H9 (cell line): ENCODE data around the gene STKLD1. TPM values are rescaled to one million over a fixed set of nuclear protein-coding genes. Genes with fewer than 3 reads are reported as not detected.

ENCODE experiments used
- DNase-seq: peaks from one replicate; pipeline ENCODE4 v3.0.0-alpha.2; 2017
- H2AFZ ChIP-seq: one replicate; pipeline ENCODE4 v1.6.1; 2013; ENCODE audit warnings: mild to moderate bottlenecking, low read length, control low read depth, moderate library complexity
- H2AK5ac ChIP-seq: 2 replicates; pipeline ENCODE4 v1.6.1; 2013; ENCODE audit warnings: low read length, control low read depth, mixed read lengths; ENCODE audit not compliant: insufficient read length
- H2BK120ac ChIP-seq: one replicate; pipeline ENCODE4 v1.6.1; 2013; ENCODE audit warnings: low read depth, mild to moderate bottlenecking, low read length, control low read depth, inconsistent platforms; ENCODE audit not compliant: poor library complexity, severe bottlenecking
- H2BK12ac ChIP-seq: 2 replicates; pipeline ENCODE4 v1.6.1; 2013; ENCODE audit warnings: low read length, control low read depth, mixed read lengths, low read depth; ENCODE audit not compliant: insufficient read length
- H2BK15ac ChIP-seq: 2 replicates; pipeline ENCODE4 v1.6.1; 2013; ENCODE audit warnings: low read depth, low read length, control low read depth
- H2BK20ac ChIP-seq: one replicate; pipeline ENCODE4 v1.6.1; 2013; ENCODE audit warnings: low read depth, mild to moderate bottlenecking, low read length, control low read depth, inconsistent platforms; ENCODE audit not compliant: poor library complexity, severe bottlenecking
- H2BK5ac ChIP-seq: 2 replicates; pipeline ENCODE4 v1.6.1; 2013; ENCODE audit warnings: low read length, control low read depth, mixed read lengths; ENCODE audit not compliant: insufficient read length
- H3K14ac ChIP-seq: 2 replicates; pipeline ENCODE4 v1.6.1; 2013; ENCODE audit warnings: low read length, control low read depth; ENCODE audit not compliant: insufficient read depth
- H3K18ac ChIP-seq: 2 replicates; pipeline ENCODE4 v1.6.1; 2013; ENCODE audit warnings: low read depth, mild to moderate bottlenecking, mixed read lengths, low read length, control low read depth; ENCODE audit not compliant: insufficient read length
- H3K23ac ChIP-seq: 2 replicates; pipeline ENCODE4 v1.6.1; 2013; ENCODE audit warnings: low read length, control low read depth, mixed read lengths, low read depth; ENCODE audit not compliant: insufficient read length
- H3K23me2 ChIP-seq: 2 replicates; pipeline ENCODE4 v1.6.1; 2013; ENCODE audit warnings: low read depth, mild to moderate bottlenecking, mixed read lengths, low read length, control low read depth; ENCODE audit not compliant: insufficient read length, poor library complexity, severe bottlenecking
- H3K27ac ChIP-seq: 2 replicates; pipeline ENCODE4 v1.5.1; 2013; ENCODE audit warnings: low read length, control low read depth, mixed read lengths, low read depth; ENCODE audit not compliant: insufficient read length
- H3K27me3 ChIP-seq: 2 replicates; pipeline ENCODE4 v1.6.1; 2013; ENCODE audit warnings: low read length, control low read depth, inconsistent platforms; ENCODE audit not compliant: insufficient read depth
- H3K4ac ChIP-seq: 2 replicates; pipeline ENCODE4 v1.6.1; 2013; ENCODE audit warnings: low read depth, mild to moderate bottlenecking, control low read depth, inconsistent platforms, low read length, moderate library complexity
- H3K4me1 ChIP-seq: 2 replicates; pipeline ENCODE4 v1.6.1; 2013; ENCODE audit warnings: low read length, control low read depth, inconsistent platforms; ENCODE audit not compliant: insufficient read depth
- H3K4me2 ChIP-seq: 2 replicates; pipeline ENCODE4 v1.6.1; 2013; ENCODE audit warnings: low read length, control low read depth, mixed read lengths; ENCODE audit not compliant: insufficient read length, insufficient read depth
- H3K56ac ChIP-seq: 2 replicates; pipeline ENCODE4 v1.6.1; 2013; ENCODE audit warnings: low read depth, mild to moderate bottlenecking, mixed read lengths, low read length, control low read depth; ENCODE audit not compliant: insufficient read length
- H3K79me1 ChIP-seq: 2 replicates; pipeline ENCODE4 v1.6.1; 2013; ENCODE audit warnings: low read depth, mild to moderate bottlenecking, moderate library complexity, low read length, control low read depth, inconsistent platforms; ENCODE audit not compliant: insufficient read depth, poor library complexity, severe bottlenecking
- H3K79me2 ChIP-seq: 2 replicates; pipeline ENCODE4 v1.6.1; 2013; ENCODE audit warnings: low read length, control low read depth, inconsistent platforms; ENCODE audit not compliant: insufficient read depth
- H3K9ac ChIP-seq: 2 replicates; pipeline ENCODE4 v1.6.1; 2013; ENCODE audit warnings: low read length, control low read depth, mixed read lengths; ENCODE audit not compliant: insufficient read length; ENCODE audit errors: extremely low read depth
- H3K9me3 ChIP-seq: one replicate; pipeline ENCODE4 v1.6.1; 2013; ENCODE audit warnings: low read depth, low read length, inconsistent platforms; ENCODE audit not compliant: control insufficient read depth
- H3T11ph ChIP-seq: one replicate; pipeline ENCODE4 v1.6.1; 2013; ENCODE audit warnings: mild to moderate bottlenecking, low read length, control low read depth, inconsistent platforms
- H4K20me1 ChIP-seq: one replicate; pipeline ENCODE4 v1.6.1; 2013; ENCODE audit not compliant: control insufficient read depth, insufficient read length, insufficient read depth
- H4K5ac ChIP-seq: 2 replicates; pipeline ENCODE4 v1.6.1; 2013; ENCODE audit warnings: low read depth, mild to moderate bottlenecking, mixed read lengths, low read length, control low read depth; ENCODE audit not compliant: insufficient read length
- H4K8ac ChIP-seq: replicated peaks from 2 replicates; pipeline ENCODE4 v1.6.1; 2013; ENCODE audit warnings: low read length, control low read depth, mixed read lengths, low read depth; ENCODE audit not compliant: insufficient read length
- H4K91ac ChIP-seq: 2 replicates; pipeline ENCODE4 v1.6.1; 2013; ENCODE audit warnings: low read depth, mild to moderate bottlenecking, moderate library complexity, mixed read lengths, low read length, control low read depth; ENCODE audit not compliant: insufficient read length
- H3K27ac Mint-ChIP-seq, 3 experiments: 2 replicates in 2 of 3; 3 replicates in 1 of 3; pipeline ENCODE4 v1.8.0; 2020 to 2021; ENCODE audit warnings: mixed read lengths in 3 of 3, mild to moderate bottlenecking in 1 of 3, moderate library complexity in 1 of 3
- H3K27me3 Mint-ChIP-seq: 2 replicates; pipeline ENCODE4 v1.8.0; 2021; ENCODE audit warnings: low read depth, mild to moderate bottlenecking, moderate library complexity, mixed read lengths
- H3K36me3 Mint-ChIP-seq, 3 experiments: 2 replicates in 2 of 3; 3 replicates in 1 of 3; pipeline ENCODE4 v1.8.0; 2020 to 2021; ENCODE audit warnings: low read depth in 3 of 3, mixed read lengths in 3 of 3; ENCODE audit not compliant: insufficient read depth in 1 of 3
- H3K4me1 Mint-ChIP-seq, 2 experiments: 2 replicates each; pipeline ENCODE4 v1.8.0; 2020; ENCODE audit warnings: mixed read lengths in 2 of 2
- H3K4me3 Mint-ChIP-seq, 2 experiments: 2 replicates in 1 of 2; 3 replicates in 1 of 2; pipeline ENCODE4 v1.8.0; 2020 to 2021; ENCODE audit warnings: mild to moderate bottlenecking in 2 of 2, mixed read lengths in 2 of 2, moderate library complexity in 1 of 2
- H3K9me3 Mint-ChIP-seq, 2 experiments: 2 replicates in 1 of 2; 3 replicates in 1 of 2; pipeline ENCODE4 v1.8.0; 2020; ENCODE audit warnings: mild to moderate bottlenecking in 2 of 2, mixed read lengths in 2 of 2, moderate library complexity in 1 of 2
- CTCF ChIP-seq: fragments of 200-600 bp; sonication (generic); conservative IDR thresholded peaks from 3 replicates; pipeline ENCODE4 v1.8.0; 2021; ENCODE audit warnings: antibody characterized with exemption, mild to moderate bottlenecking
- WGBS: extraction: QIAGEN DNeasy Blood & Tissue Kit; methylation state at CpG from one replicate; pipeline ENCODE4 v1.1.7; 2013; ENCODE audit warnings: missing lambda C conversion rate, low lambda C conversion rate, mixed read lengths; ENCODE audit not compliant: insufficient read length; ENCODE audit errors: extremely low coverage; 5-methylcytosine and 5-hydroxymethylcytosine counted together
- total RNA-seq: library from RNA; stranded (reverse); gene quantifications from 2 replicates; pipeline ENCODE4 v1.2.1, GENCODE V29; 2021

The STKLD1 gene
- total RNA-seq, 1 experiment from 2014 or later = 0.57 TPM

GRCh38 chr9:133405508-133406438, 29.6 kb downstream of the STKLD1 start:
- Histone ChIP-seq H3K18ac (no peak overlapping the region), H3K4me2 (no peak overlapping the region)

More at GRCh38 chr9:133405508-133406438, 29.6 kb downstream of the STKLD1 start:
- Histone ChIP-seq H3K4ac (no peak overlapping the region), H4K20me1 (peaks cover 4% of the 10 kb centered on the region), H2BK12ac (no peak overlapping the region), H4K8ac (no peak overlapping the region), H3K9ac (no peak overlapping the region), H3K56ac (no peak overlapping the region), H3K23ac (no peak overlapping the region), H3K9me3 (no peaks in the 10 kb centered on the region), H2BK20ac (no peak overlapping the region), H3K27ac (no peak overlapping the region), H4K91ac (no peak overlapping the region), H2BK15ac (no peak overlapping the region), H3K4me1 (no peaks in the 10 kb centered on the region), H3K79me2 (no peaks in the 10 kb centered on the region), H3K27me3 (no peaks in the 10 kb centered on the region), H3K14ac (no peak overlapping the region), H3K79me1 (no peaks in the 10 kb centered on the region), H2AFZ (no peak overlapping the region), H2AK5ac (no peak overlapping the region), H3K23me2 (no peaks in the 10 kb centered on the region), H4K5ac (no peak overlapping the region), H3T11ph (no peak overlapping the region), H2BK120ac (no peak overlapping the region), H2BK5ac (no peak overlapping the region)
- no peak overlapping the region for H3K27ac Mint-ChIP-seq
- peaks cover 0 to 2% of the 10 kb centered on the region in 2 experiments; a peak in 1 of 4 replicates for H3K4me1 Mint-ChIP-seq
- H3K36me3 Mint-ChIP-seq = peaks cover 37 to 63% (median 57%) of the 10 kb centered on the region in 3 experiments; a peak in 6 of 7 replicates
- no peak for TF ChIP-seq CTCF
- H3K27me3 Mint-ChIP-seq = no peaks in the 10 kb centered on the region
- WGBS = no CpG with 5 or more reads among the region's 19 CpGs
- DNase-seq = no peak
- H3K4me3 Mint-ChIP-seq = no peak overlapping the region; a peak in 1 of 5 replicates
- no peaks in the 10 kb centered on the region for H3K9me3 Mint-ChIP-seq
